Measurements from ENCODE around the gene TMEM204.
"Not testable (repeated sequence)": the region's sequence is repeated elsewhere in the genome, so short reads cannot be mapped to it uniquely, and the experiment has no call there.

TMEM204 gene

GRCh38 chr16:1561836-1562235, 28.4 kb downstream of the TMEM204 start:
- no peak for DNase-seq

- DNase-seq = no peak
Measured at GRCh38 chr16:1563786-1564185, 30.3 kb downstream of the TMEM204 start.

GRCh38 chr16:1564325-1564724, 30.9 kb downstream of the TMEM204 start:
- DNase-seq = no peak

- DNase-seq = no peak
Measured at GRCh38 chr16:1565083-1565805, 31.8 kb downstream of the TMEM204 start.

GRCh38 chr16:1567988-1568387, 34.5 kb downstream of the TMEM204 start:
- DNase-seq = no peak

- DNase-seq = no peak
Measured at GRCh38 chr16:1571012-1571671, 37.7 kb downstream of the TMEM204 start.

GRCh38 chr16:1572673-1573072, 39.2 kb downstream of the TMEM204 start:
- DNase-seq = no peak

- DNase-seq = no peak
Measured at GRCh38 chr16:1573301-1573700, 39.8 kb downstream of the TMEM204 start.

- DNase-seq = no peak
Measured at GRCh38 chr16:1575578-1575977, 42.1 kb downstream of the TMEM204 start.

- DNase-seq = no peak
Measured at GRCh38 chr16:1579214-1579613, 45.7 kb downstream of the TMEM204 start.

- DNase-seq = no peak
Measured at GRCh38 chr16:1580256-1580655, 46.8 kb downstream of the TMEM204 start.

- DNase-seq = no peak
Measured at GRCh38 chr16:1580956-1581355, 47.5 kb downstream of the TMEM204 start.

GRCh38 chr16:1581804-1582203, 48.3 kb downstream of the TMEM204 start:
- no peak for DNase-seq

- DNase-seq = no peak
Measured at GRCh38 chr16:1583180-1583579, 49.7 kb downstream of the TMEM204 start.

- no peak for DNase-seq
Measured at GRCh38 chr16:1584926-1585484, 51.5 kb downstream of the TMEM204 start.

- no peak for DNase-seq
Measured at GRCh38 chr16:1590366-1590765, 56.9 kb downstream of the TMEM204 start.

GRCh38 chr16:1590930-1591705, 57.7 kb downstream of the TMEM204 start:
- no peak for DNase-seq

GRCh38 chr16:1592446-1592845, 59.0 kb downstream of the TMEM204 start:
- no peak for DNase-seq

- not testable (repeated sequence) for DNase-seq
Measured at GRCh38 chr16:1595511-1595910, 62.0 kb downstream of the TMEM204 start.

GRCh38 chr16:1596516-1596915, 63.0 kb downstream of the TMEM204 start:
- DNase-seq = no peak

- DNase-seq = no peak
Measured at GRCh38 chr16:1597154-1597553, 63.7 kb downstream of the TMEM204 start.

GRCh38 chr16:1601031-1601430, 67.6 kb downstream of the TMEM204 start:
- DNase-seq = no peak

GRCh38 chr16:1601489-1601888, 68.0 kb downstream of the TMEM204 start:
- DNase-seq = no peak

GRCh38 chr16:1602285-1602684, 68.8 kb downstream of the TMEM204 start:
- no peak for DNase-seq
